Lung microvascular endothelial cell (primary cell): ENCODE data around the gene ETS1. TPM values are rescaled to one million over a fixed set of nuclear protein-coding genes. Genes with fewer than 3 reads are reported as not detected.
A peak's percentile ranks its signal among the peaks of the same experiment; 100 is the strongest.

Experiments
- DNase-seq, 2 donors: peaks; one replicate each; pipeline versions ENCODE4 v3.0.0 to v3.0.0-alpha.2; 2010; ENCODE audit warnings: low read depth in 2 of 2
- total RNA-seq: library from RNA; depleted of rRNA; stranded (reverse); fragments of >200 nt; gene quantifications from 2 replicates; pipeline ENCODE4 v1.2.1, GENCODE V29; 2014

The ETS1 gene
- total RNA-seq, 1 donor from 2014 or later = 88.5 TPM

- DNase-seq = no peak
Measured at GRCh38 chr11:128504486-128504885, 82.9 kb downstream of the ETS1 start.

DNA sequence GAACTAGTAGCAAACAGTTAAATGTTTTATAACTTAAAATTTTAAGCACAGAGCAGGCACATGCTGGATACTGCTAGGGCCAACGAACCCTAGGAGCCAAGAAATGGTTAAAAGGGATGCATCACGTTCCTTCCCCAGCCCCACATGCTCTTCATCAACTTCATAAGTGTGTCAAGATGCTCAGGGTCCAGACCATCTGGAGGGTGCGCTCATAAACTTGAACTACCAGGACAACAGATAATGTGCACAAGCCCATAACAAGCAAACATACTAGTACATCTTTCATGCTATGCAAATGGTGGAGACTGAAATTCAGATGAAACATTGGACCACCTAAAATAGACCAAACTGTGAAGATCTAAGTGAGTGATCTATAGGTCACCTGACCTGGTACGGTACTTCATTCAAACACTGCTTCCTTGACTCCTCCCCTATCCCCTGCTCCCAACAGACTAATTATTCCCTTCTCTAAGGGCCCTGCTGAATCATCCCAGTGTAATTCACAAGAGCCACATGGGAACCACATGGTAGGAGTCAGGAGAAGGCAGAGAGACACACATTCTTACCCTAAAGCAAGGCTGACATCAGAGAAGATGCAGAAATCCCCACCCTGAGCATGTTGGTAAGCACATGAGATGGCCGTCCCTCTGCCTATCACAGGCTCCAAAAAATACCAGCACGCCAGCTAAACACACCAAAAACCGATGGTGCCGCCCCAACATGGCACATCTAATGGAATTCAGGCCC, 83.9 kb downstream of the ETS1 start:
- DNase-seq = peak in 1 of 2 donors; percentile 78

GRCh38 chr11:128502726-128503125, 84.6 kb downstream of the ETS1 start:
- DNase-seq = peak in 1 of 2 donors; percentile 87

DNA sequence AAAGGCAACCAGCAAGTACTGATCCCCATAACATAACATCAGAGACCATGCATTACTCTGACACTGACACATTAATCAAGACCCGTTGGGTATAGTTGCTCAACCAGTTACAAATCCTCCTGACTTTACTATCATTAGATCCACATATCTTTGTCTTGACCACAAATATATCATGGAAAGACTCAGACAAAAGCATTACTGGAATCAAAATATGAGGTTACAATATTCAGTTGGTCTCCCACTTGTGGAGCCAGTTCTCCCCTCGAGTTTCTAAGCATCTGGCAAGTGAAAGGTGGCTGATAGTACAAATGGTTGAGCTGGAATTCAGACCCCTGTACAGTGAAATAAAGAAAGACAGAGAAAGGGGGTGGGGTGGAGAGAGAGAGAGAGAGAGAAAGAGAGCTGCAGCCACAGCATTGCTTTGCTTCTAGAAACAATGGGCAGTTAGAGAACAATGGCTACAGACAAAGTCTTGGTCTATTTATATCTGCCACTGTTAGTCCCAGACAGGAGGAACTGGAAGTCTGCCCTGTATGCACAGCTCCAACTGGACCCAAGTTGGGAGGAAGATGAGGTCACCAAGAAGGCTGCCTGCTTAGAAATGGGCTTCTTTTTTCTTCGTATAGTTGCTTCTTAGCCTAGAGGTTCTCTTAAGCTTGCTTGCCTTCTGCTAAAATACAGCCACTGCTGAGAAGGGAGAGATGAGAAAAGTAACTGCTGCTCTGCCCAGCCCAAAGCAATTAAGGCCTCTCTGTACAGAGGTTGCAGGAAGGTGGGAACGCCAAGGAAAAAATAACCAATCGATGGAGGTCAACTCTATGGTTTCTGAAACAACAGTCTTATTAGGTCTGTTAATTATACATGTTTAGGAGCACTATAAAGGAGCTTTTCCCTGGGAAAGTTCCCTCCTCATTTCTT, 85.5 kb downstream of the ETS1 start:
- peak; percentile 66 to 97 for DNase-seq

DNA sequence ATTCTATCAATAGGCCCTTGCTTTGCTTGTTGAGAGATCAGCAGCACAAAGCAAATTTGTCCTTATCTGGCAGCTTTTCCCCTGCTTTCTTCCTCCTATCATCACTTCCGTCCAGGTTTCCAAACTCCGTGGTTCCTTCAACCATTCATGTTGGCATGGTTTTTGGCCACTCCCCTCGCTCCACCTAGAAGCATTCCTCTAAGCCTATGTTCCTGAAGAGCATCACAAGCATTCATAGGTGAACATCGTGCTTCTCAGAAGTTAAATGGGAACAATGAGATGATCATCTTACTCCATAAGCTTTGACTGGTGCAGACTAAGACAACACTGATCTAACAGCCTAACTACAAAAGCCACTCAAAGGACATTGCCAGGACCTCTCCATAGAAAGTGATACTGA, 86.3 kb downstream of the ETS1 start:
- DNase-seq = no peak

DNA sequence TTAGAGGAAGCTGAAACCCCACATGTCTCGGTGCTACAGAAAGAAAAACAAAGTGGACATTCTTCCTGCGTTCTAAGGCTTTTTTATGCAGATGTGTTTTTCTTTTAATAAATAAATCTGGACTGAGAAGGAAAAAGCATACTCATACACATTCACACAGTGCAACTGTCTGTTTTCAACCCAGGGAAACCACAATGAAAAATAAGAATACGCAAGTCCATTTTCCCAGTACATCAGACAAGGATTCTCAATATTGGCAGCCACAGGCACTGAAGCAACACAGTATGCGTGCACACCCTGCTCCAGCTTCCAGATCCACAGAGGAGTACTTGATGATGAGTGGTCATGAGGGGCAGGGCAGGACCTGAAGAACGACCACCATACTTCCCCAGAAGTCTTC, 86.9 kb downstream of the ETS1 start:
- no peak for DNase-seq

- DNase-seq = no peak
Measured at GRCh38 chr11:128499613-128500253, 87.6 kb downstream of the ETS1 start.

GRCh38 chr11:128498721-128499245, 88.6 kb downstream of the ETS1 start:
- no peak for DNase-seq

- no peak for DNase-seq
Measured at GRCh38 chr11:128497776-128498095, 89.6 kb downstream of the ETS1 start.

- peak; percentile 77 to 92 for DNase-seq
Measured at GRCh38 chr11:128497061-128497775, 90.1 kb downstream of the ETS1 start.

- peak; percentile 54 to 71 for DNase-seq
Measured at GRCh38 chr11:128496692-128497060, 90.7 kb downstream of the ETS1 start.

- DNase-seq = peak; percentile 27 to 32
Measured at GRCh38 chr11:128496249-128496648, 91.1 kb downstream of the ETS1 start.

GRCh38 chr11:128494418-128495332, 92.7 kb downstream of the ETS1 start:
- no peak for DNase-seq

DNA sequence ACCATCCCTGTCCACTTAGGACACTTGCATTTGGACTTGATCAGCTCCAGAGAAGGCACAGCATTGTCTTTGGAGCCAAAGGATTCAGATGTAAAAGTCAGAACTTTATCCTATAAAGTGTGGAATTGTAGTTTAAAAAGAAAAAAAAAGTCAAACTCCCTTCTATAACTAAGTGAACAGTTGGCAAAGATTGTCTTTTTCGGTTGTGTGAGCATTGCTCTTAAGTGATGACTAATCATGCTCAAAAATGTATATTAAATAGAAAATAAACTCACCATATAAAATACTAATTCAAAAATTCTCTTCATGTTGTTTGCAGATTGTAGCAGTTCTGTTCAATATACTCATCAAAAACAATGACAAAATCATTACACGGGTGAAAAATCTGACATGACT, 93.8 kb downstream of the ETS1 start:
- no peak for DNase-seq

DNA sequence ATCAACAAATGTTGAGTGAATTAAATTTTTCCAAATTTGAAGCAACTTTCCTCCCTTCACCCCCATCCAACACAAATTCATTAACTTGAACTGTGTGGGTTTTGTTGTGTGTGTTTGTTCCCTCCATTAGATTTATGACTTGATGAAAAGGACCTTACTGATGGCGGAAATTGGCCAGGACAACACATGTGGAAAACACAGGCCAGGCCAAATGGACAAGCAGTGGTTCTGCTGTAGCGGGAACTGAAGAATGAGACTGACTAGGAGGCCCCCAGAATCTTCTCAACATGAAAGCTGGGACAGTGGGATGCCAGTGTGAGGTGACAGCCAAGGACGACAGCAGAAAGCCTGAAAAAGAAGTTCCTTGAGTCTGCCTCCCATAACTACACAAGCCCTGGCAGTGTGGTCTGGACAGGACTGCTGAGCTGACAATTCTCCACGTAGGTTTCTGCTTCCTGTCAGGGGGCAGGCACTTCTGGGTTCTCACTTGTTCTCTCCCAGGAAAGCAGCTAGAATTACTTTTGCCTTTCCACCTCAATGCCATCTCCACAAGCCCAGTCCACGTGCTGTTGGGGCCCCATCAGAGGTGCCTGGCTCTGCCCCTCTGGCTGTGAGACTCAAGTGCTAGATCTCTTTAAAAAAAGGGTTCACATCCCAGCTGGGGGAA, 94.3 kb downstream of the ETS1 start:
- peak in 1 of 2 donors; percentile 75 for DNase-seq

GRCh38 chr11:128492461-128492860, 94.9 kb downstream of the ETS1 start:
- DNase-seq = peak; percentile 68 to 84

DNA sequence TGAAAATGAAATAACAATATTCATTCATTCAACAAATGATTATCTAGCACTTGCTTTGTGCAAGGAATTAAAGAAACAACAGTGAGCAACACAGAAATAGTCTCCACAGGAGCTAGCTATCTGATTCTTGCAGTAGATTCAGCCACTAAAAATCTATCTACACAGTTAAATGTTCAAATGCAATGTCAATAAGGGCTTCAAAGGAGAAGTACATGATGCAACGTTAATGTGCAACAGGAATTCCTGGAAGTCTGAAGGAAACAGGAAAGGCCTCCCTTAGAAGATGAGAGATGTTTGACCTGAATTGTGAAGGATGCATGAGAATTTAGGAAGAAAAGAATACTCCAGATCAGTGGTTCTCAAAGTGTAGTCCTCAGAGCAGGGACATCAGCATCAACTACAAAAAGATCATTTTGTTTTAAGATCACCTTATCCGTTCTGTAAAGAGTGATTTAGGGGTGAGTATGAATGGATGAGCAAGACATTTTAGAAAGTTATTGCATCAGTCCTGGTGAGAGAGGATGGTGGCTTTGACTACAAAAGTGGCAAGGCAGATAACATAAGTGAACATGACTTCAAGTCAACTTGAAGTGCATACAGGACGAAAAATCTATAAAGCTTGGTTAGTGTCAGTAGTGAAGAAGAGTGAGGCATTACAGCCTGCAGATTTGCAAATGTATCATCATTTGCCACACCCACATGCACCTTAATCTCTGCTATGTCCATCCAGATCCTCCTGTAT, 96.0 kb downstream of the ETS1 start:
- no peak for DNase-seq

DNA sequence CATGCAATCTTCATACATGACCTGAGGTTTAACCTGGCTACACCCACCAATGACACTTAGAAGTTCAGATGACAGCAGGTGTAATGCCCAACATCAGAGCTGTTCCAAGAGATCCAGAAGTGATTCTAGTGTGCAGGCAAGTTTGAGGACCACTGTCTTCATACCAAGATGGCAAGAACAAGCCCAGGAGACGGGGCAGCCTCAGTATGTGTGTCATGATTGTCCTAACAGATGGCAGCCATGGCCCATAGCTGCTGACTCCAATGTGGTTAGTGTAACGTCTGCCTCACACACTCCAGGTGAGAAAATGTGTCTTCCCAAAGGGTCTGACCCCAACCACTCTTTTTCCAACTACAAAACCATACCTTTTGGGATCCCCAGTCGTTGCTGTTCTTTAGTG, 97.3 kb downstream of the ETS1 start:
- no peak for DNase-seq

GRCh38 chr11:128488471-128488870, 98.9 kb downstream of the ETS1 start:
- no peak for DNase-seq
